ENCODE results near the gene SERTM1.

Gene SERTM1

GRCh38 chr13:36680913-36681312, 7.1 kb downstream of the SERTM1 start:
- Histone ChIP-seq H3K27me3 (ENCODE audit: insufficient read depth, low read depth) (no peaks in the 10 kb centered on the region), H3K36me3 (ENCODE audit: insufficient read depth) (no peaks in the 10 kb centered on the region), H4K20me1 (ENCODE audit: insufficient read depth) (no peaks in the 10 kb centered on the region), H3K4me2 (no peak overlapping the region), H3K4me3 (IDR thresholded peaks at IDR 0.05; ENCODE audit: insufficient read depth, low read depth, low read length) (no peak overlapping the region), H3K9ac (no peak overlapping the region), H2AFZ (ENCODE audit: low read depth) (no peak overlapping the region), H3K4me1 (ENCODE audit: low read depth, poor library complexity, severe bottlenecking) (no peaks in the 10 kb centered on the region), H3K27ac (no peak overlapping the region), H3K79me2 (ENCODE audit: insufficient read depth, low read depth) (no peaks in the 10 kb centered on the region)
- TF ChIP-seq, protein P1, sequence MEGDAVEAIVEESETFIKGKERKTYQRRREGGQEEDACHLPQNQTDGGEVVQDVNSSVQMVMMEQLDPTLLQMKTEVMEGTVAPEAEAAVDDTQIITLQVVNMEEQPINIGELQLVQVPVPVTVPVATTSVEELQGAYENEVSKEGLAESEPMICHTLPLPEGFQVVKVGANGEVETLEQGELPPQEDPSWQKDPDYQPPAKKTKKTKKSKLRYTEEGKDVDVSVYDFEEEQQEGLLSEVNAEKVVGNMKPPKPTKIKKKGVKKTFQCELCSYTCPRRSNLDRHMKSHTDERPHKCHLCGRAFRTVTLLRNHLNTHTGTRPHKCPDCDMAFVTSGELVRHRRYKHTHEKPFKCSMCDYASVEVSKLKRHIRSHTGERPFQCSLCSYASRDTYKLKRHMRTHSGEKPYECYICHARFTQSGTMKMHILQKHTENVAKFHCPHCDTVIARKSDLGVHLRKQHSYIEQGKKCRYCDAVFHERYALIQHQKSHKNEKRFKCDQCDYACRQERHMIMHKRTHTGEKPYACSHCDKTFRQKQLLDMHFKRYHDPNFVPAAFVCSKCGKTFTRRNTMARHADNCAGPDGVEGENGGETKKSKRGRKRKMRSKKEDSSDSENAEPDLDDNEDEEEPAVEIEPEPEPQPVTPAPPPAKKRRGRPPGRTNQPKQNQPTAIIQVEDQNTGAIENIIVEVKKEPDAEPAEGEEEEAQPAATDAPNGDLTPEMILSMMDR (conservative IDR thresholded peaks at IDR 0.05; ENCODE audit: low read depth, low read length) = no peak

GRCh38 chr13:36681894-36682624, 8.2 kb downstream of the SERTM1 start:
- TF ChIP-seq, protein P1 (conservative IDR thresholded peaks at IDR 0.05; ENCODE audit: low read depth, low read length) = no peak
- no peak overlapping the region for H3K4me3 ChIP-seq (IDR thresholded peaks at IDR 0.05; ENCODE audit: insufficient read depth, low read depth, low read length)
- no peak overlapping the region for H3K27ac ChIP-seq
- no peaks in the 10 kb centered on the region for H3K4me1 ChIP-seq (ENCODE audit: low read depth, poor library complexity, severe bottlenecking)
- H3K36me3 ChIP-seq (ENCODE audit: insufficient read depth) = no peaks in the 10 kb centered on the region
- H3K79me2 ChIP-seq (ENCODE audit: insufficient read depth, low read depth) = no peaks in the 10 kb centered on the region
- H3K9ac ChIP-seq = no peak overlapping the region
- no peak overlapping the region for H3K4me2 ChIP-seq
- no peak overlapping the region for H2AFZ ChIP-seq (ENCODE audit: low read depth)
- no peaks in the 10 kb centered on the region for H4K20me1 ChIP-seq (ENCODE audit: insufficient read depth)
- no peaks in the 10 kb centered on the region for H3K27me3 ChIP-seq (ENCODE audit: insufficient read depth, low read depth)

DNA sequence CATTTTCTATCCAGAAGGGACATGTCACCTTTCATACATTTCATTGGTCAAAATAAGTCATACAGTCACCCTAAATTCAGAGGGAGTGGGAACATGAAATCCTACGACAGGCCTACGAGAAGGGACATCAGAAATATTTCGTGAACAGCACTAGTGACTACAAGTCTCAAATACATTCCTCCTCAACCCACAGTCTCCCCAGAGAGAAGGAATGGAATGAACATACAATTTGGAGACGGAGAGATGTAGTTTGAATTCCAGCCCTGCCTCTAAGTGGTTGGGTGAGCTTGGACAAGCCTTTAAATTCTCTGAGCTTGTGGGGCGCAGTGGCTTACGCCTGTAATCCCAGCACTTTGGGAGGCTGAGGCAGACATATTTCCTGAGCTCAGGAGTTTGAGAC, 9.9 kb downstream of the SERTM1 start:
- no peaks in the 10 kb centered on the region for H4K20me1 ChIP-seq (ENCODE audit: insufficient read depth)
- H2AFZ ChIP-seq (ENCODE audit: low read depth) = no peak overlapping the region
- TF ChIP-seq, protein P1 (conservative IDR thresholded peaks at IDR 0.05; ENCODE audit: low read depth, low read length) = no peak
- no peaks in the 10 kb centered on the region for H3K36me3 ChIP-seq (ENCODE audit: insufficient read depth)
- no peak overlapping the region for H3K9ac ChIP-seq
- no peak overlapping the region for H3K4me2 ChIP-seq
- H3K27me3 ChIP-seq (ENCODE audit: insufficient read depth, low read depth) = no peaks in the 10 kb centered on the region
- H3K4me1 ChIP-seq (ENCODE audit: low read depth, poor library complexity, severe bottlenecking) = no peaks in the 10 kb centered on the region
- no peak overlapping the region for H3K4me3 ChIP-seq (IDR thresholded peaks at IDR 0.05; ENCODE audit: insufficient read depth, low read depth, low read length)
- H3K27ac ChIP-seq = no peak overlapping the region
- no peaks in the 10 kb centered on the region for H3K79me2 ChIP-seq (ENCODE audit: insufficient read depth, low read depth)

DNA sequence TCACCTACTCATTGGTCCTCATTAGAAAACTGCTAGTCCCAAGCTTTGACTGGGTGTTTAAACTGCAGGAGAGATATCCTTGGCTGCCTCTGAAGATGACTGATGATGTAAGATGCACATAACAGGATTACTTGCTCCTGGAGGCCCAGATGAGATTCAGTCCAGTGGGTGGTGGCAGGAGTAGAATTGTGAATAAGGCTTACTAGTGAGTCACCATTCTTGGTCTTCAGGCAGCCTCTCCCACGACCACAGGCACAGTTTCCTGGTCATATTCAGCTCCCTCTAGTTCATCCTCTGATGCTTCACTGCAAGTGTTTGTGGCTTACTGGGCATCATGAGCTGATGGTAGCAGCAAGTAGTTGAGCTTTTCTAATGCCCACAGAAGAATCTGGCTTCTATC, 12.1 kb downstream of the SERTM1 start:
- H3K9ac ChIP-seq = no peak overlapping the region
- TF ChIP-seq, protein P1 (conservative IDR thresholded peaks at IDR 0.05; ENCODE audit: low read depth, low read length) = no peak
- no peaks in the 10 kb centered on the region for H3K27me3 ChIP-seq (ENCODE audit: insufficient read depth, low read depth)
- no peaks in the 10 kb centered on the region for H3K36me3 ChIP-seq (ENCODE audit: insufficient read depth)
- no peak overlapping the region for H3K4me2 ChIP-seq
- no peak overlapping the region for H3K4me3 ChIP-seq (IDR thresholded peaks at IDR 0.05; ENCODE audit: insufficient read depth, low read depth, low read length)
- H3K4me1 ChIP-seq (ENCODE audit: low read depth, poor library complexity, severe bottlenecking) = no peaks in the 10 kb centered on the region
- no peak overlapping the region for H3K27ac ChIP-seq
- no peak overlapping the region for H2AFZ ChIP-seq (ENCODE audit: low read depth)
- H4K20me1 ChIP-seq (ENCODE audit: insufficient read depth) = no peaks in the 10 kb centered on the region
- H3K79me2 ChIP-seq (ENCODE audit: insufficient read depth, low read depth) = no peaks in the 10 kb centered on the region
